ENCODE results near the gene STK32C.

The STK32C gene

GRCh38 chr10:132196178-132197113 is 111.3 kb downstream of the STK32C start:
- Mint-ChIP-seq H3K27ac (no peak overlapping the region), H3K4me1 (no peaks in the 10 kb centered on the region), H3K9me3 (no peaks in the 10 kb centered on the region), H3K4me3 (no peak overlapping the region), H3K36me3 (ENCODE audit: low read depth) (peaks cover 8% of the 10 kb centered on the region), H3K27me3 (ENCODE audit: low read depth, poor library complexity) (peaks cover 12% of the 10 kb centered on the region)
- DNase-seq = no peak
- no peak for TF ChIP-seq CTCF (IDR thresholded peaks at IDR 0.05)

DNA sequence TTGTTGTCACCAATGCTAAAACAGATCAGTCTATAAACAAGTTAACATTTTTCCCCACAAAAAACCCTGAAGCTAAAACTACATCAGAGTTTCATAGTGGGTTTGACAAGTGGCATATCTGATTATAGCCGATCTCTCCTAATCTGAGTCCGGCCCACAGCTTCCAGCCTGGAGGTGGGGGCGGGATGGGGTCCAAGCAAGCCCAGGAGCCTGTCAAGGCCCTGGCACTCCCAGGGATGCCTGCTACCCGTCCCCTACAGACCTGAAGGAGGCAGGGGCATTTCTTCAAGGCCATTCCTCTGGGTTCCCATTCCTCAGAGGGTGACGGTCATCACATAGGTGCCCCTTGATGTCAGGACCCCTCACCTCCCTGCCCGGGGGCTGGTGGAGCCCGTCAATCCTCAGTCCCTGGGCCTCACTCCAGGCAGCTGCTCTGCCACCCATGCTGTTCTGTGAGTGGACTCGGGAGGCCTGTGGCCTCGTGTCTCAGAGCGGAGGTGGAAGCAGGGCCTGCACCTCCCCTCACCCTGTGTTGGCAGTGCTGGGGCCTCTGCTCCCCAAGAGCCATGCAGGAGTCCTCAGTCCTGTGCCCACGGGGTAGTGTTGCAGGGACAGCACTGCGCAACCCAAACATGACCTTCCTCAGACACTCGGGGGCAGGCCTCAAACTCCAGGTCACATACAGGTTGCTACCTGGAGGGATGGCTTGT is 112.2 kb downstream of the STK32C start:
- H3K36me3 Mint-ChIP-seq (ENCODE audit: low read depth) = peaks cover 17% of the 10 kb centered on the region
- H3K27me3 Mint-ChIP-seq (ENCODE audit: low read depth, poor library complexity) = peaks cover 12% of the 10 kb centered on the region
- no peaks in the 10 kb centered on the region for H3K9me3 Mint-ChIP-seq
- H3K27ac Mint-ChIP-seq = no peak overlapping the region
- no peaks in the 10 kb centered on the region for H3K4me1 Mint-ChIP-seq
- no peak for DNase-seq
- no peak overlapping the region for H3K4me3 Mint-ChIP-seq
- TF ChIP-seq CTCF (IDR thresholded peaks at IDR 0.05) = no peak

GRCh38 chr10:132194726-132195125 is 113.0 kb downstream of the STK32C start:
- TF ChIP-seq CTCF (IDR thresholded peaks at IDR 0.05) = no peak
- H3K4me1 Mint-ChIP-seq = peaks cover under 1% of the 10 kb centered on the region
- H3K36me3 Mint-ChIP-seq (ENCODE audit: low read depth) = peaks cover 25% of the 10 kb centered on the region
- DNase-seq = no peak
- H3K27ac Mint-ChIP-seq = no peak overlapping the region
- H3K4me3 Mint-ChIP-seq = no peak overlapping the region
- no peaks in the 10 kb centered on the region for H3K9me3 Mint-ChIP-seq
- peaks cover 19% of the 10 kb centered on the region for H3K27me3 Mint-ChIP-seq (ENCODE audit: low read depth, poor library complexity)

DNA sequence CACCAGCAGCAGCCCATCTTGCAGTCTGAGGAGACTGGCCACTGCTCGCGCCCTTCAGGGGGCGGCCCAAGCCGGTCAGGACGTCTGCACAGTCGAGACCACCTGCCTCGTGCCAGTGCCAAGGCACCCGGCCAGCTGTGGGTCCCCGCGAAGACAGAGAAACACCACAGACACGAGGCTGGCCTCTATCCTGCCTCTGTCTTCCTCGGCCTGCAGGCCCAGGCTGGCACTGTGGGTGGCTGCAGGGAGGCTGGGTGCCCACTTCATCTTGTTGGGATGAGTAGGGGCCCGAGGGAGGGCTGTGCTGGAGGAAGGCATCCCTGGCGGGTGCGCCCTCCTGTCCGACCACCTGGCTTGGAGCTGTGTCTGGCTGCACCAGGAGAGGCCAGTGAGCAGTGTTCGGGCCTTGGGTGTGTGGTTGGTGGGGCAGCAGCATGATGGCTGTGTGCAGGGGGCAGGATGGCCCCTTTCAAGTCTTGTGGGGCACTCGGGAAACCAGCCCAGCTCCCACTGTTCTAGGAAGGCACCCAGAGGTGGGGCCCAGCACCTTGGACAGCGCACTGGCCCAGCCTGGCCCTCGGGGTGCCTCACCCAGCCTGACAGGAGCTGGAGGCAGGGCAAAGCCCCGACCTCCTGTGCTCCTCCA is 113.7 kb downstream of the STK32C start:
- Mint-ChIP-seq H3K36me3 (ENCODE audit: low read depth) (peaks cover 30% of the 10 kb centered on the region), H3K27ac (no peak overlapping the region), H3K9me3 (no peaks in the 10 kb centered on the region), H3K27me3 (ENCODE audit: low read depth, poor library complexity) (peaks cover 26% of the 10 kb centered on the region), H3K4me3 (no peak overlapping the region), H3K4me1 (peaks cover 8% of the 10 kb centered on the region)
- no peak for TF ChIP-seq CTCF (IDR thresholded peaks at IDR 0.05)
- peak; percentile 63 for DNase-seq

DNA sequence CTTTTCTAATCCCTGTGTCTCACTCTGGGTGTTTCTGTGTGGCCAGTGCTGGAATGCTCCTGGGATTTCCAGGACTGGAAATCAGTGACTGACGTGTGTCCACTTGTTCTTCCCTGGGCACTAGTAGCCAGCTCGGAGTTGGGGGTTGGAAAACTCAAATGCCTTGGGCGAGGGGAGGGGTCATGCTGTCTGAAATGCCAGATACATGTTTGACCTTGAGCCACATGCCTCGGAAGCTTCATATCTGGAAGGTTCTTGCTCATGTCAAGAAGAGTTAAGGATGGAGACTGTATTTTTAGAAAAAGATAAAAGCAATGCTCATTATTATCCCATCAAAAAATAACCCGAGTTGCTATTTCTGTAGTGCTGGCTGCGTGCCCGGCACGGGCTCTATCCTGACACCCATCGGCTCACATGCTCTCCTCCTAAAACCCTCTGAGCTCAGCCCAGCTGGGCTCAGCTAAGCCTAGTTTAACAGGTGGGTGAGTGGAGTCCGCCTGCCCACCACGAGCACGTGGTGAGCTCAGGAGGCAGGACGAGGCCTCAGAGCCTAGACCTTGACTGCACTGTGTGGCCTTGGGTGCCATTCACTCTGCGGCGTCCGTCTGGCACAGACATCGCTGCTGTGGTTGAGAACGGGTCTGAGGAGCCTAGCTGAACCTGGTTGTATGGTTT is 114.6 kb downstream of the STK32C start:
- TF ChIP-seq CTCF (IDR thresholded peaks at IDR 0.05) = no peak
- peaks cover 30% of the 10 kb centered on the region for H3K36me3 Mint-ChIP-seq (ENCODE audit: low read depth)
- no peak overlapping the region for H3K4me3 Mint-ChIP-seq
- no peaks in the 10 kb centered on the region for H3K9me3 Mint-ChIP-seq
- peaks cover 17% of the 10 kb centered on the region for H3K4me1 Mint-ChIP-seq
- DNase-seq = no peak
- H3K27me3 Mint-ChIP-seq (ENCODE audit: low read depth, poor library complexity) = peaks cover 35% of the 10 kb centered on the region
- no peak overlapping the region for H3K27ac Mint-ChIP-seq

Data from nephron progenitor cell (in vitro differentiated cells).